SW 1271 (cell line): ENCODE data around the gene C17orf107.

Source experiments
- DNase-seq, 2 experiments: peaks; one replicate each; lab custom pipeline; 2025; lab: John Stamatoyannopoulos, UW

The C17orf107 gene

DNA sequence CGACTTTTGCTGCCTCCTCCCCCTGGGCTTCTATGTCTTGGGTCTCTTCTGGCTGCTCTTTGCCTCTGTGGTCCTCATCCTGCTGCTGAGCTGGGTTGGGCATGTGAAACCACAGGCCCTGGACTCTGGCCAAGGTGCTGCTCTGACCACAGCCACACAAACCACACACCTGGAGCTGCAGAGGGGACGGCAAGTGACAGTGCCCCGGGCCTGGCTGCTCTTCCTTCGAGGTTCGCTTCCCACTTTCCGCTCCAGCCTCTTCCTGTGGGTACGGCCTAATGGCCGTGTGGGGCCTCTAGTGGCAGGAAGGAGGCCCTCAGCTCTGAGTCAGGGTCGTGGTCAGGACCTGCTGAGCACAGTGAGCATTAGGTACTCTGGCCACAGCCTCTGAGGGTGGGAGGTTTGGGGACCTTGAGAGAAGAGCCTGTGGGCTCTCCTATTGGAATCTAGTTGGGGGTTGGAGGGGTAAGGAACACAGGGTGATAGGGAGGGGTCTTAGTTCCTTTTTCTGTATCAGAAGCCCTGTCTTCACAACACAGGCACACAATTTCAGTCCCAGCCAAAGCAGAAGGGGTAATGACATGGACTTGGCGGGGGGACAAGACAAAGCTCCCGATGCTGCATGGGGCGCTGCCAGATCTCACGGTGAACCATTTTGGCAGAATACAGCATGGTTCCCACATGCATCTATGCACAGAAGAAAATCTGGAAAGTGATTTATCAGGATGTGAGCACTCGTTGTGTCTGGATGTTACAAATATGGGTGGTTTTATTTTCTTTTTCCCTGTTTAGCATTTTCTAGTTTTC is 35.0 kb downstream of the C17orf107 start:
- peak; percentile 33 to 38 for DNase-seq

GRCh38 chr17:4935650-4936049 is 36.3 kb downstream of the C17orf107 start:
- no peak for DNase-seq

- DNase-seq: no peak
Observed at GRCh38 chr17:4936436-4936835, 37.1 kb downstream of the C17orf107 start.

- DNase-seq: no peak
Observed at GRCh38 chr17:4937553-4937952, 38.2 kb downstream of the C17orf107 start.

GRCh38 chr17:4938069-4938491 is 38.7 kb downstream of the C17orf107 start:
- DNase-seq: no peak

DNA sequence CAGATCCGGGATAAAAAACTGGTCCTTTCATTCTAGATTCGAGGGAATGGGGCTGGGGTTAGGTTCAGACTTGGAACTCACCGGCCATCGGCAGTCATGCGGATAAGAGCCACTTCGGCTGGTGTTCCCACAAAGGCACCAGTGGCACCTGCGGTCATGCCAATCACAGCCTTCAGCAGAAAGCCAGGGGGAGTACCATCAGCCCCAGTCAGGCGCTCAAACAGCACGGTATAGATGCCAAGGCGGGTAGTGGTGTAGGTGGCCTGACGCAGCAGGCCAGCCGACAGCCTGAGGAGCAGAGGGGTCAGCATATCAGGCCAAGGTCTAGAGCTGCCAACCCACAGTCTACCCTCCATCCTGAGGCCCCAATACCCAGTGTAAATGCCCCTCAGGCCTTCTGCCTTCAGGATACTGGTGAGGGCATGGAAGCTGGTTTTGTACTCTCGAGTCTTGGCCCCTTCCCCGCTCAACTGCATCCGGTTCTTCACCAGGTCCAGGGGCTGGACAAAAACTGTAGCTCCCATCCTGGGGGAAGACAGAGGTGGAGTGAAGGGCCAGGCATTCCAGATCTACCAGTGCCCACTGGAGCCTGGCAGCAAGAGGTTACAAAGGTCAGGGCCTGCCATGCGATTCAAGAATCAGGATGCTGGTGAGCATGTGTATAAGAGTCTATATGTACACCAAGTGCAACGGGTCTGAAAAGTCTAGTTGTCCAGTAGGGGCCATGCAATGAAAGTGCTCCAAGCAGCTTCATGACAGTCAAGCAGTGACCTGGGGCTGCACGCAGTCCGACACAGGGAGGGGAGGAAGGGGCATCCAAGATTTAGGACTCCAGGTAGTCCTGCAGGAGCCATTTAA is 39.6 kb downstream of the C17orf107 start:
- DNase-seq: no peak

- DNase-seq: no peak
Observed at GRCh38 chr17:4939546-4939795, 40.1 kb downstream of the C17orf107 start.

DNA sequence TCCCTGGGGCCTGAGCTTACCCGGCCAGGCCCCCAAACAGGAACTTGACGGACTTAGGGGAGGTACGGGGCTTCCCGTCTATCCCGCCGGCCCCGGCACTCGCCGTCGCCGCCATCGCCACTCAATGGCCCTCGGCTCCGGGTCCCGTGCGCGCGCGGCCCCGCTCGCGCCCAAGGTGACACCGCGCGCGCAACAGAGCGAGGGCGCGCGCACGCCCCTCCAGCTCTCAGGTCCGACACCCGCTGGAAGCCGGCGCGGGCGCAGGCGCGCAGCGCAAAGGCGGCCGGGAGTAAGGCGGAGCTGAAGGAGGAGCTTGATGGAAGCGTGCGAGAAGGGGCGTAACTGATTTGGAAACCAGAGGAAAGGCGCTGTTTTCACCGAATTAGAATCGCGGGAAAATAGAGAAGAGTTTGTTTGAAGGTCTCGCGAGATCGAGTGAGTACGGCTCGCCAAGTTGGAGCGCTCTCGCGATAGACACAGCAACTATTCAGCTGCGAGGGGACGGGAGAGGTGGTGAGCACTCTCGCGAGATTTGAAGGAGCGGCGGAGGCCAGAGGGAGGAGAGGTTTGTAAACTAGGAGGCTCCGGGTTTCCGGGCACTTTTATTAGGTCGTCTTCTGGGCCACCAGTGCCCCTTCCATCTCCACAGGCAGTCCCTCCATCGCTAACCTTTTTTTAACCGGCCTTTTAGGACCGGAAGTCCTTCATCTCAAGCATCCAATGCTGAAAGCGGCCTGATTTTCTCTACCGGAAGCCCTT is 40.6 kb downstream of the C17orf107 start, which contains the start of the genes RNF167 and SLC25A11:
TSS of gene RNF167 (plus strand) at position 473 of the 759 bp plus-strand sequence. CDS start 642 bp downstream, outside the sequence.
TSS of gene SLC25A11 (minus strand) at position 251 of the 759 bp plus-strand sequence. CDS start at position 115, 136 bp downstream.
- DNase-seq: peak; percentile 99 to 100

DNA sequence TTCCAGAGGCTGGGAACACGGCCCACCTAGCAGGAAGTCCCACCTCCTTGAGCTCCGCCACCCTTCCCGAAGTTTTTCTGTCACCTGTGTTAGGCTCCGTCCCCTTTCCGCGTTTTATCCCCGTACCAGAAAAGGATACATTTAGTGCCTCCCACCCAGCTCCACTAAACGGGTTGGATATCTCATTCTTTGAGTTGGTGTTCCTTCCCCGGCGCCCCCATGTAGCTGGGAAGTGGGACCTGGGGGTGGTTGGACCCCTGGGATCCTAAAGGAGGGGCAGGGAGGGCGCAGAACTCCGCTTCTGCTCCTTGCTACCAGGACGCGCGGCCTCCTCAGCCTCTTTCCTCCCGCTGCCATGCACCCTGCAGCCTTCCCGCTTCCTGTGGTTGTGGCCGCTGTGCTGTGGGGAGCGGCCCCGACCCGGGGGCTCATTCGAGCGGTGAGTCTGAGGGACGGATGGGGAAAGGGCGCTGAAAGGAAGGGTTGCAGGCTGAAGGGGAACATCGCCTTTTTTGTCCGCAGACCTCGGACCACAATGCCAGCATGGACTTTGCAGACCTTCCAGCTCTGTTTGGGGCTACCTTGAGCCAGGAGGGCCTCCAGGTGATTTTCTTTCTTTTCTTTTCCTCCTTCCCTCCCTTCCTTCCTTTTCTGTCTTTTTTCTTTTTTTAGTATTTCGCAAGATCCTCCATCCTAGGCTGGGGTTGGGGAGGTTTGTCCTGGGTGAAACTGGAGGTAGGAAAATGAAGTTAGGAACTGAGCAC is 41.4 kb downstream of the C17orf107 start:
- DNase-seq: peak in 1 of 2 experiments; percentile 86

GRCh38 chr17:4941319-4941610 is 41.9 kb downstream of the C17orf107 start:
- no peak for DNase-seq

DNA sequence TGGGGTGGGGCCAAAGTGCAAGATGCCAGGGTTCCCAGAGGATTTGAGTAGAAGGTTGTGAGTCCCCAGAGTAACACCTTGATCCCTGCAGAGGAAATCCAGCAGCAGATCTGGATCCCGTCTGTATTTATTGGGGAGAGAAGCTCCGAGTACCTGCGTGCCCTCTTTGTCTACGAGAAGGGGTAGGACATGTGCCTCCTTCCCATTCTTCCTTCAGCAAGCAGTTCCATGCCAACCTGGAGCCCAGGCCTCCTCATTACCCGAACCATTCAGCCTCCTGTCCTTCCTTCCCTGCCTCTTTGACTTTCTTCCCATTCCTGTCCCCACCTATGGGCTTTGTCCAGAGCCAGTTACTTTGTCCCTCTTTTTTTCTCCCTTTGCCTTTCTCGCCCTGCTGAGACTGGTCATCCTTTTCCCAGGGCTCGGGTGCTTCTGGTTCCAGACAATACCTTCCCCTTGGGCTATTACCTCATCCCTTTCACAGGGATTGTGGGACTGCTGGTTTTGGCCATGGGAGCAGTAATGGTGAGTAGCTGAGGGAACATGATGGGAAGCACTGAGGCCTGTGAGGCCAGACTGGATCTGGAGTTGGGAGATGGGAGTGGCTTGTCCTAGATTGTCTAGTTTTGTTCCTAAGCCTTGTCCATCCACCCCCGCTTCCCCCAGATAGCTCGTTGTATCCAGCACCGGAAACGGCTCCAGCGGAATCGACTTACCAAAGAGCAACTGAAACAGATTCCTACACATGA is 43.6 kb downstream of the C17orf107 start:
- DNase-seq: no peak

- no peak for DNase-seq
Observed at GRCh38 chr17:4944163-4944553, 44.8 kb downstream of the C17orf107 start.

GRCh38 chr17:4944554-4945175 is 45.3 kb downstream of the C17orf107 start:
- DNase-seq: no peak

GRCh38 chr17:4945176-4945943 is 46.0 kb downstream of the C17orf107 start:
- DNase-seq: peak; percentile 72 to 84

GRCh38 chr17:4945944-4946280 is 46.6 kb downstream of the C17orf107 start:
- DNase-seq: no peak

DNA sequence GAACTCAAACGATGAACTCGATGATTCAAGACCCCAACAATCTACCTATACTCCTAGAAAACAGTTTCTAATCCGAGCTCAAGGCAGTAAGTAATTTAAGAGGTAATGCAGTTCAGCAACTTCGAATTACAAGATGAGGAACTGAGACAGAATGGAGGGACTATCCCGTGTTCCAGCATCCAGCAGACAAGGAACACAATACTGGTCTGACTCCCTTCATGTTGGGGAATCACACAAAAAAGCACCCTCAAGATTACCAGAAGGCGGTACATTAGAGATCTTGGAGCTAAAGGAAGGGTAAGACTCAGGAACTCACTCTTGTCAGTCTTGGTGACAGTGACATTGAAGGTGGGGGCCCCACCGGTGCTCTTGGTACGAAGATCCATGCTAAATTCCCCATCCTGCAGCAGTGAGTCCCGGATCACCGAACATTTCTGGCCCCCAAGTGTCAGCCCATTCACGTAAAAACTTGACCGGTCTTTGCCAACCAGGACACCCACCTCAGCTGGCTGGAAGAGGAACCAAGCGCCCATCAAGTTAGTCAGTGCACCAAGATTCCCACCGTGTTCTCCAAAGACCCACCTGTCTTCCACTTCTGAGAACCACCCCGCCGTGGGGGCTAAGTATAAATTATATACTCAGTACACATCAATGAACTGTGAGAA is 47.1 kb downstream of the C17orf107 start:
- no peak for DNase-seq

GRCh38 chr17:4947010-4947410 is 47.7 kb downstream of the C17orf107 start:
- peak in 1 of 2 experiments; percentile 50 for DNase-seq

DNA sequence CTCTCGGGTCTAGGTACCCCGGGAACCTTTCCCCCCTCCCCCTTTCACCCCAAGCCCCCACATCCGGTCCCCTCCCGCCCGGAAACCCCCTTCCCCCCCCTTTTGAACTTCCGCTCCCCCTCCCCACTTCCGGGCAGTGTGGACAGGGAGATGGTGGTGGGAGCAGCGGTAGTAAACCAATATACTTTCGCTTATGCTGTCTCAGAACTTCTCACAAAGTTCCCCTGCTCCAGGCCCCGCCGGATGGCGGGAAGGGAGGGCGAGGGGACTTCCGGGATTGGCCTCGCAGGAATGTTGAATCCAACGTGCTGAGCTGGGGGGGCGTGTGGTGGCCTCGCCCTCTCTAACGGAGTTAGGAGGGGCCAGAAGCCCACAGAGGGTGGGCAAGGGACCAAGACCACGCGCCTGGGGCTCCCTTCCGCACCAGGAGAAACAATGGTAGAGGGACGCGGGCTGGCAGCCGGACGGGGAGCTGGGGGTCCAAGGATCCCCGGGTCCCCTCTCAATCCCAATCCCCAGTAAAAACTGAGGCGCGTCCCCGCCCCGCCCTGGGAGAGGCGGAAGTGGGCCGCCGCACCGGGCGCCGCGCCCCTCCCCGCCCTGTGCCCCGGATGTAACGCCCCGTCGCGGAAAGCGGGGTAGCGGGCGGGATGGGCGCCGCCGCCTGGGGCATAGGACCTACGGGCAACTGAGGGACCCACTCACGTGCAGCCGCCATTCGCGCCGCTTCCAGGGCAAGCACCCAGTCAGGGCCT is 48.3 kb downstream of the C17orf107 start:
- DNase-seq: peak; percentile 27 to 59
